ENCODE measurements around the gene DET1. TPM values are rescaled to one million over a fixed set of nuclear protein-coding genes. Genes with fewer than 3 reads are reported as not detected.

Gene DET1
- total and polyA plus RNA-seq, 2 donors, result 4.1 to 5.0 TPM

DNA sequence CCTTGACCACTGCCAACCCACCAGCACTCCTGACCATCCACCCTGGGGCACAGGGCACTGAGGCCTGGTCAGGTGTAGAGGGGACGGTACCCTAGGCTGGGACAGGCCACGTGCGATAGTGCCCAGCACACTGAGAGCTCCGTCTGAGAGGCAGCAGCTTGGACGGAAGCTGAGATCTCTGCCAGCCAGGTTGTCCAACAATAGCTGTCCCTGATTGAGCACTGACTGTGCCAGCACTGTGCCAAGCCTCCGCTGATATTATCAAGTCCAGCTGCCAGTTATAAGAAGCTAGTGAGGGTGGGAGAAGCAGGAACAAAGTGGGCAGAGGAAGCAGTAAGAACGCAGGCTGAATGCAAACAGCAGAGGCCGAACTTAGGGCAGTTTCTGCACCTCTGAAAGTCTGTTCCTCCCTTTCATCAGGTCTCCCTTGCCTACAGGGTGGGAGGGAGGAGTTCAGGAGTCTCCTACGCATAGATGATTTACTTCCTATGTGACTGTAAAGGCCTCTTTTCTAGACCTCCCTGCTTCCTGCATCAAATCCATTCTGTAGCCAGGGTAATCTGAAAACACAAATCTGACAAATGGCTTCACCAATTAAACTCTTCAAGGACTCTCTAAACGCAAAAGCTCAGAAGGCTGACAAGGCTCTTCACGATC is 49.2 kb downstream of the DET1 start:
- Histone ChIP-seq H3K27ac (ENCODE audit: low read depth in 1 of 2, low read length in 1 of 2) (no peak overlapping the region), H3K4me3 (ENCODE audit: low read length in 2 of 2) (no peak overlapping the region), H3K4me1 (ENCODE audit: control insufficient read depth in 2 of 2, insufficient read depth in 2 of 2, low read length in 2 of 2) (no peaks in the 10 kb centered on the region), H3K27me3 (ENCODE audit: control insufficient read depth in 2 of 2, insufficient read depth in 1 of 2, low read length in 1 of 2) (no peaks in the 10 kb centered on the region), H3K9me3 (ENCODE audit: control insufficient read depth in 2 of 2, insufficient read depth in 1 of 2, low read length in 1 of 2) (no peaks in the 10 kb centered on the region), H3K36me3 (ENCODE audit: control insufficient read depth in 2 of 2, insufficient read depth in 2 of 2, low read length in 1 of 2) (peaks cover 0 to 4% of the 10 kb centered on the region in 2 donors)
- DNase-seq (ENCODE audit: low read depth in 6 of 9, low spot score in 9 of 9), result no peak
- 95% methylated on average over 11 of the region's 11 CpGs for WGBS

DNA sequence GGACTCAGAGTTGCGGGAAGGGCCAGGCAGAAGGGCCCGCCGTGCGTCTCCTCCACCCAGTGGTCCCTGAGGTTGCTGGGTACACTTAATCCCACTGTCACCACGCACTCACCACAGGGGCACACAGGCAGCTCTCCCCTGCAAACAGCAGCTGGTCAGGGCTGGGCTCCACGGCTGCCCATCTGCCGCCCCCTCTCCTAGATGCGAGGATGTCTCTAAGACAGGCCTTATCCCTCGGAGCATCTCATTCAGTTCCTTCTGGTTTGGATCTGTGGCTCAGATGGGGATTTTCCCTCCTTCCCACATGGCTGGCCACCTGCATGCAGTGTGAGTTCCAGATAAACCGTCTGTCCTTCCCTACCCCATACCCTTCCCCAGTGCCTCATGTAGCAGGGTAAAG is 52.6 kb downstream of the DET1 start:
- Histone ChIP-seq H3K4me3 (ENCODE audit: low read length in 2 of 2) (no peak overlapping the region), H3K27ac (ENCODE audit: low read depth in 1 of 2, low read length in 1 of 2) (no peak overlapping the region), H3K9me3 (ENCODE audit: control insufficient read depth in 2 of 2, insufficient read depth in 1 of 2, low read length in 1 of 2) (no peaks in the 10 kb centered on the region), H3K27me3 (ENCODE audit: control insufficient read depth in 2 of 2, insufficient read depth in 1 of 2, low read length in 1 of 2) (no peaks in the 10 kb centered on the region), H3K36me3 (ENCODE audit: control insufficient read depth in 2 of 2, insufficient read depth in 2 of 2, low read length in 1 of 2) (peaks cover 0 to 3% of the 10 kb centered on the region in 2 donors), H3K4me1 (ENCODE audit: control insufficient read depth in 2 of 2, insufficient read depth in 2 of 2, low read length in 2 of 2) (no peaks in the 10 kb centered on the region)
- 93% methylated on average over 10 of the region's 10 CpGs for WGBS
- no peak for DNase-seq (ENCODE audit: low read depth in 6 of 9, low spot score in 9 of 9)

DNA sequence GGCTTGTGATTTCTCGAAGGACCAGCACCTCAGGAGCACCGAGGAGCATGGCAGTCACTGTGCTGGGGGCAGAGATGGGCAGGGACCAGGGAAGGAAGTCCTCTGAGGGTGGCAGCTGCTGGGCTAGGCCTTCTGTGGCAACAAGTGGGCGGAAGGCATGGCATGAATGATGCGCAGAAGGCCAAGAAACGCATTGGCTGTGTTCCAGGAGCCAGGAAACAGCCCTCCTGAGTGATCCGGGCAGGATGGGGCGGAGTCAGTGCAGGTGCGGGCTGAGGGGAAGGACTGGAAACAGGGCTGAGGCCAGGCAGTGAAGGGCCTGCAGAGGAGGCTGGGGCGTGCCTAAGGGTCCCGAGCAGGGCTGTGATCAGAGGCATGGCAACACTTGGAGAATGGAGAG is 55.3 kb downstream of the DET1 start:
- 78% methylated on average over 10 of the region's 10 CpGs for WGBS
- Histone ChIP-seq H3K4me1 (ENCODE audit: control insufficient read depth in 2 of 2, insufficient read depth in 2 of 2, low read length in 2 of 2) (no peaks in the 10 kb centered on the region), H3K27ac (ENCODE audit: low read depth in 1 of 2, low read length in 1 of 2) (no peak overlapping the region), H3K27me3 (ENCODE audit: control insufficient read depth in 2 of 2, insufficient read depth in 1 of 2, low read length in 1 of 2) (no peaks in the 10 kb centered on the region), H3K9me3 (ENCODE audit: control insufficient read depth in 2 of 2, insufficient read depth in 1 of 2, low read length in 1 of 2) (no peaks in the 10 kb centered on the region), H3K36me3 (ENCODE audit: control insufficient read depth in 2 of 2, insufficient read depth in 2 of 2, low read length in 1 of 2) (no peaks in the 10 kb centered on the region), H3K4me3 (ENCODE audit: low read length in 2 of 2) (no peak overlapping the region)
- DNase-seq (ENCODE audit: low read depth in 6 of 9, low spot score in 9 of 9), result no peak

GRCh38 chr15:88490036-88490435 is 56.4 kb downstream of the DET1 start:
- Histone ChIP-seq H3K4me1 (ENCODE audit: control insufficient read depth in 2 of 2, insufficient read depth in 2 of 2, low read length in 2 of 2) (no peaks in the 10 kb centered on the region), H3K36me3 (ENCODE audit: control insufficient read depth in 2 of 2, insufficient read depth in 2 of 2, low read length in 1 of 2) (no peaks in the 10 kb centered on the region), H3K9me3 (ENCODE audit: control insufficient read depth in 2 of 2, insufficient read depth in 1 of 2, low read length in 1 of 2) (no peaks in the 10 kb centered on the region), H3K27me3 (ENCODE audit: control insufficient read depth in 2 of 2, insufficient read depth in 1 of 2, low read length in 1 of 2) (no peaks in the 10 kb centered on the region), H3K27ac (ENCODE audit: low read depth in 1 of 2, low read length in 1 of 2) (no peak overlapping the region), H3K4me3 (ENCODE audit: low read length in 2 of 2) (no peak overlapping the region)
- WGBS, result 93% methylated on average over 3 of the region's 3 CpGs
- DNase-seq (ENCODE audit: low read depth in 6 of 9, low spot score in 9 of 9), result no peak

GRCh38 chr15:88489321-88489720 is 57.2 kb downstream of the DET1 start:
- DNase-seq (ENCODE audit: low read depth in 6 of 9, low spot score in 9 of 9), result no peak
- H3K4me1 ChIP-seq (ENCODE audit: control insufficient read depth in 2 of 2, insufficient read depth in 2 of 2, low read length in 2 of 2), result no peaks in the 10 kb centered on the region
- H3K27ac ChIP-seq (ENCODE audit: low read depth in 1 of 2, low read length in 1 of 2), result no peak overlapping the region
- 95% methylated on average over 4 of the region's 4 CpGs for WGBS
- H3K4me3 ChIP-seq (ENCODE audit: low read length in 2 of 2), result no peak overlapping the region
- H3K9me3 ChIP-seq (ENCODE audit: control insufficient read depth in 2 of 2, insufficient read depth in 1 of 2, low read length in 1 of 2), result no peaks in the 10 kb centered on the region
- no peaks in the 10 kb centered on the region for H3K27me3 ChIP-seq (ENCODE audit: control insufficient read depth in 2 of 2, insufficient read depth in 1 of 2, low read length in 1 of 2)
- no peaks in the 10 kb centered on the region for H3K36me3 ChIP-seq (ENCODE audit: control insufficient read depth in 2 of 2, insufficient read depth in 2 of 2, low read length in 1 of 2)

- Histone ChIP-seq H3K36me3 (ENCODE audit: control insufficient read depth in 2 of 2, insufficient read depth in 2 of 2, low read length in 1 of 2) (no peaks in the 10 kb centered on the region), H3K27ac (ENCODE audit: low read depth in 1 of 2, low read length in 1 of 2) (no peak overlapping the region), H3K4me3 (ENCODE audit: low read length in 2 of 2) (no peak overlapping the region), H3K9me3 (ENCODE audit: control insufficient read depth in 2 of 2, insufficient read depth in 1 of 2, low read length in 1 of 2) (no peaks in the 10 kb centered on the region), H3K27me3 (ENCODE audit: control insufficient read depth in 2 of 2, insufficient read depth in 1 of 2, low read length in 1 of 2) (no peaks in the 10 kb centered on the region), H3K4me1 (ENCODE audit: control insufficient read depth in 2 of 2, insufficient read depth in 2 of 2, low read length in 2 of 2) (no peaks in the 10 kb centered on the region)
- 79% methylated on average over 11 of the region's 11 CpGs for WGBS
- DNase-seq (ENCODE audit: low read depth in 6 of 9, low spot score in 9 of 9), result no peak
Measured at GRCh38 chr15:88487796-88488523, 58.5 kb downstream of the DET1 start.

DNA sequence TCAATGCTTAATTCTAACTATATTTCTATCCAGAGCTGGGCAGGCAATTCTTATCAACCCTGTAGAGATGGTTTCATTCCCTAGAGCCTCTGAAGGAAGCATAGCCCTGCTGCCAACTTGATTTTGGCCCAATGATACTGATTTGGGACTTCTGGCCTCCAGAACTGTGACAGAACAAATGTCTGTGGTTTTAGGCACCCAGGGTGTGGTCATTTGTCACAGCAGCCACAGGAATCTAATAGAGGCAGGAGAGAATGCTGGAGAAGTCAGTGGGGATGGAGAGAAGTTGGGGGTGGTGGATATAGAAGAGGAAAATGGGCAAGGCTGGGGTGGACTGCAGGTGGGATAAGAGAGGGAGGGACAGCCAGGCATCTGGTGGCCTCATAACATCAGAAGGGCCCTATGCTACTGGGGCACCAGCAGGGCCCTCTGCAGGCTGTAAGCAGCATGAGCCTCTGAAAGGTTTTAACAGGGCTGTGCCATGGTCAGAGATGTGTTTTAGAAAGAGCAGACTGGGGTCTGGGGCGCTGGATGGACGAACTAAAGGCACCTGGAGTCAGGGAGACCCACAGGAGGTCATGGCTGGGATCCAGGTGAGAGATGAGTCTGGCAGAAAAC is 59.2 kb downstream of the DET1 start:
- 90% methylated on average over 2 of the region's 2 CpGs for WGBS
- Histone ChIP-seq H3K9me3 (ENCODE audit: control insufficient read depth in 2 of 2, insufficient read depth in 1 of 2, low read length in 1 of 2) (no peaks in the 10 kb centered on the region), H3K27ac (ENCODE audit: low read depth in 1 of 2, low read length in 1 of 2) (no peak overlapping the region), H3K4me3 (ENCODE audit: low read length in 2 of 2) (no peak overlapping the region), H3K4me1 (ENCODE audit: control insufficient read depth in 2 of 2, insufficient read depth in 2 of 2, low read length in 2 of 2) (no peaks in the 10 kb centered on the region), H3K27me3 (ENCODE audit: control insufficient read depth in 2 of 2, insufficient read depth in 1 of 2, low read length in 1 of 2) (no peaks in the 10 kb centered on the region), H3K36me3 (ENCODE audit: control insufficient read depth in 2 of 2, insufficient read depth in 2 of 2, low read length in 1 of 2) (no peaks in the 10 kb centered on the region)
- no peak for DNase-seq (ENCODE audit: low read depth in 6 of 9, low spot score in 9 of 9)

DNA sequence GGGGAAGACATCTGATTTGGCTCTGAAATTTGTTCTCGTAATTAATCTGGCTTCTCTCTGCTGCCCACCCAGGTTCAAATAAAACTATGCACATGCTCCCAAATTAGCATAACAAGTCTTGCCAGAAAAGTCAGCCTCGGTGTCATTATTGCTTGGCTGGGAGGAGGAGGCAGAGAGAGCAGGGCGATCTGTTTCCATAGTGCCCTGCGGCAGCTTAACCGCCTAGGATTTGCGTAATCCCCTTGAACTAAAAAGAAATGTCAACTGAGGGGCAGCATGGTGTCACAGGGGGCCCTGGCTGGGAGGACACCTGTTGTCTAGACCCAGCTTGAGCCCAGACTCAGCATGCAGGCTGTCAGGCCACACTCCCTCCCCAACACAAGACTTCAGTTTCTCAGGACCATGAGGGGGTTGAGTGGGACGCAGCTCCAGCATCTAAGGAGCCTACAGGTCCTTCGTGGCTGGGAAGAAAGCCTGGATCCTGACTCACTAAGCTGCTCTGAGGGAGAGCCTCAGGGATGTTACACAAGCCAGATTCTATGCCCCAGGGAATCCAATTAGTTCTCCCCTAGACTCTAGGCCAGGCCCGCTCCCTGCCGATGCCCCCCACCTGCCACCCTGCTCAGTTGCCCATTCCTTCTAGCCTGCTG is 61.7 kb downstream of the DET1 start:
- WGBS, result 80% methylated on average over 10 of the region's 10 CpGs
- no peaks in the 10 kb centered on the region for H3K4me1 ChIP-seq (ENCODE audit: control insufficient read depth in 2 of 2, insufficient read depth in 2 of 2, low read length in 2 of 2)
- DNase-seq (ENCODE audit: low read depth in 6 of 9, low spot score in 9 of 9), result no peak
- no peaks in the 10 kb centered on the region for H3K36me3 ChIP-seq (ENCODE audit: control insufficient read depth in 2 of 2, insufficient read depth in 2 of 2, low read length in 1 of 2)
- no peaks in the 10 kb centered on the region for H3K9me3 ChIP-seq (ENCODE audit: control insufficient read depth in 2 of 2, insufficient read depth in 1 of 2, low read length in 1 of 2)
- no peaks in the 10 kb centered on the region for H3K27me3 ChIP-seq (ENCODE audit: control insufficient read depth in 2 of 2, insufficient read depth in 1 of 2, low read length in 1 of 2)
- no peak overlapping the region for H3K4me3 ChIP-seq (ENCODE audit: low read length in 2 of 2)
- no peak overlapping the region for H3K27ac ChIP-seq (ENCODE audit: low read depth in 1 of 2, low read length in 1 of 2)

DNA sequence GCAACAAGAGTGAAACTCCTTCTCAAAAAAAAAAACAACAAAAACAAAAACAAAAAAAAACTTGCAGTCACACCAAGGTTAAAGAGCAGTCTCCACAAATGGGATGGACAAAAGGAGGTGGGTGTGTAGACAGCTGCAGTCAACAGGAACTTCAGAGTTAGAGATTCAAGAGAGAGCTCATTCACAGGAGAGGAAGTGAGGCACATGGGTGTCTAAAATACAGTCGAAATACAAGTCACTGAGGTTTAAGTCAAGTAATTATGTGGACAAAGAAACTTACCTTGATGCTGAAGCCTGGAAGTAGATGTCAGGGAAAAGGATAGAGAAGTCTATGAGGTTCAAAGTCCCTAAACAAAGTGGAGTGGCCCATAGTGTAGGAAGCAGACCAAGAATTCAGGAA is 64.2 kb downstream of the DET1 start:
- WGBS, result 25% methylated on average over 1 of the region's 1 CpG
- Histone ChIP-seq H3K4me3 (ENCODE audit: low read length in 2 of 2) (no peak overlapping the region), H3K27ac (ENCODE audit: low read depth in 1 of 2, low read length in 1 of 2) (no peak overlapping the region), H3K36me3 (ENCODE audit: control insufficient read depth in 2 of 2, insufficient read depth in 2 of 2, low read length in 1 of 2) (peaks cover 6 to 10% of the 10 kb centered on the region in 2 donors), H3K4me1 (ENCODE audit: control insufficient read depth in 2 of 2, insufficient read depth in 2 of 2, low read length in 2 of 2) (no peaks in the 10 kb centered on the region), H3K27me3 (ENCODE audit: control insufficient read depth in 2 of 2, insufficient read depth in 1 of 2, low read length in 1 of 2) (no peaks in the 10 kb centered on the region), H3K9me3 (ENCODE audit: control insufficient read depth in 2 of 2, insufficient read depth in 1 of 2, low read length in 1 of 2) (no peaks in the 10 kb centered on the region)
- DNase-seq (ENCODE audit: low read depth in 6 of 9, low spot score in 9 of 9), result no peak

All from thymus (tissue), 11 donors.